ENCODE data around the gene CYB5R3.
"Not testable (repeated sequence)": the region's sequence is repeated elsewhere in the genome, so short reads cannot be mapped to it uniquely, and the experiment has no call there.

- TF ChIP-seq EP300, POLR2A (IDR thresholded peaks at IDR 0.05): not testable (repeated sequence)
- TF ChIP-seq, protein P1, sequence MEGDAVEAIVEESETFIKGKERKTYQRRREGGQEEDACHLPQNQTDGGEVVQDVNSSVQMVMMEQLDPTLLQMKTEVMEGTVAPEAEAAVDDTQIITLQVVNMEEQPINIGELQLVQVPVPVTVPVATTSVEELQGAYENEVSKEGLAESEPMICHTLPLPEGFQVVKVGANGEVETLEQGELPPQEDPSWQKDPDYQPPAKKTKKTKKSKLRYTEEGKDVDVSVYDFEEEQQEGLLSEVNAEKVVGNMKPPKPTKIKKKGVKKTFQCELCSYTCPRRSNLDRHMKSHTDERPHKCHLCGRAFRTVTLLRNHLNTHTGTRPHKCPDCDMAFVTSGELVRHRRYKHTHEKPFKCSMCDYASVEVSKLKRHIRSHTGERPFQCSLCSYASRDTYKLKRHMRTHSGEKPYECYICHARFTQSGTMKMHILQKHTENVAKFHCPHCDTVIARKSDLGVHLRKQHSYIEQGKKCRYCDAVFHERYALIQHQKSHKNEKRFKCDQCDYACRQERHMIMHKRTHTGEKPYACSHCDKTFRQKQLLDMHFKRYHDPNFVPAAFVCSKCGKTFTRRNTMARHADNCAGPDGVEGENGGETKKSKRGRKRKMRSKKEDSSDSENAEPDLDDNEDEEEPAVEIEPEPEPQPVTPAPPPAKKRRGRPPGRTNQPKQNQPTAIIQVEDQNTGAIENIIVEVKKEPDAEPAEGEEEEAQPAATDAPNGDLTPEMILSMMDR (IDR thresholded peaks at IDR 0.05) = not testable (repeated sequence)
Measured at GRCh38 chr22:42581194-42581761, 67.9 kb downstream of the CYB5R3 start.

All from suprapubic skin (tissue), 3 donors.